ENCODE results near the gene CBLB.

Gene CBLB

GRCh38 chr3:105611304-105612192 is 257.3 kb downstream of the CBLB start:
- DNase-seq: peak; percentile 64

- DNase-seq: no peak
Measured at GRCh38 chr3:105610473-105610872, 258.3 kb downstream of the CBLB start.

GRCh38 chr3:105608623-105609022 is 260.2 kb downstream of the CBLB start:
- no peak for DNase-seq

- DNase-seq: no peak
Measured at GRCh38 chr3:105606016-105606415, 262.8 kb downstream of the CBLB start.

All from NCI-H1048 (cell line).